HEK293T (cell line): ENCODE measurements around the gene RYR3.

ENCODE experiments used
- CTCF ChIA-PET: fragments of 350-600 bp; formaldehyde crosslinking; extraction: SDS; loops from one replicate; lab custom pipeline; 2021; ENCODE audit warnings: antibody characterized with exemption, inconsistent platforms; lab: Yijun Ruan, JAX
- POLR2A ChIA-PET: fragments of 350-600 bp; formaldehyde crosslinking; extraction: SDS; loops from one replicate; lab custom pipeline; 2020; ENCODE audit warnings: antibody characterized with exemption, inconsistent platforms; lab: Yijun Ruan, JAX
- DNase-seq: peaks from one replicate; pipeline ENCODE4 v3.0.0; 2012; ENCODE audit warnings: mixed read lengths; ENCODE audit errors: extremely low spot score
- ARNT ChIP-seq: fragments of 450-650 bp; IDR thresholded peaks from 2 replicates; pipeline ENCODE4 v1.6.1; 2017; ENCODE audit warnings: mild to moderate bottlenecking
- BHLHE40 ChIP-seq: fragments of 450-650 bp; IDR thresholded peaks from 2 replicates; pipeline ENCODE4 v1.6.1; 2016; ENCODE audit warnings: mild to moderate bottlenecking, moderate library complexity, borderline replicate concordance
- CTBP1 ChIP-seq: fragments of 450-650 bp; IDR thresholded peaks from 2 replicates; pipeline ENCODE4 v1.6.1; 2016; ENCODE audit warnings: borderline replicate concordance
- ELF4 ChIP-seq: fragments of 450-650 bp; IDR thresholded peaks from 2 replicates; pipeline ENCODE4 v1.6.1; 2017; ENCODE audit warnings: antibody characterized with exemption
- FOXA1 ChIP-seq: fragments of 450-650 bp; IDR thresholded peaks from 2 replicates; pipeline ENCODE4 v1.6.1; 2016; ENCODE audit warnings: mild to moderate bottlenecking
- FOXK2 ChIP-seq: fragments of 450-650 bp; IDR thresholded peaks from 2 replicates; pipeline ENCODE4 v1.6.1; 2016; ENCODE audit warnings: mild to moderate bottlenecking
- FOXM1 ChIP-seq: fragments of 450-650 bp; IDR thresholded peaks from 2 replicates; pipeline ENCODE4 v1.6.1; 2017; ENCODE audit warnings: mild to moderate bottlenecking, borderline replicate concordance
- HDGF ChIP-seq: fragments of 450-650 bp; IDR thresholded peaks from 2 replicates; pipeline ENCODE4 v1.6.1; 2017; ENCODE audit warnings: antibody characterized with exemption, borderline replicate concordance
- L3MBTL2 ChIP-seq: fragments of 450-650 bp; conservative IDR thresholded peaks from 2 replicates; pipeline ENCODE4 v1.6.1; 2016; ENCODE audit warnings: mild to moderate bottlenecking
- LEF1 ChIP-seq: fragments of 450-650 bp; IDR thresholded peaks from 2 replicates; pipeline ENCODE4 v1.6.1; 2017; ENCODE audit warnings: mild to moderate bottlenecking, borderline replicate concordance
- NFRKB ChIP-seq: fragments of 450-650 bp; IDR thresholded peaks from 2 replicates; pipeline ENCODE4 v1.6.1; 2016; ENCODE audit warnings: mild to moderate bottlenecking, moderate library complexity
- SP1 ChIP-seq: fragments of 450-650 bp; IDR thresholded peaks from 2 replicates; pipeline ENCODE4 v1.6.1; 2017
- SUZ12 ChIP-seq: fragments of 450-650 bp; IDR thresholded peaks from 2 replicates; pipeline ENCODE4 v1.6.1; 2016; ENCODE audit warnings: mild to moderate bottlenecking
- TARDBP ChIP-seq: fragments of 450-650 bp; IDR thresholded peaks from 2 replicates; pipeline ENCODE4 v1.6.1; 2016
- ZNF384 ChIP-seq: fragments of 450-650 bp; IDR thresholded peaks from 2 replicates; pipeline ENCODE4 v1.6.1; 2016
- TF ChIP-seq, protein P1 (sequence below): fragments of 450-650 bp; IDR thresholded peaks from 2 replicates; pipeline ENCODE4 v1.6.1; 2016

Gene RYR3

DNA sequence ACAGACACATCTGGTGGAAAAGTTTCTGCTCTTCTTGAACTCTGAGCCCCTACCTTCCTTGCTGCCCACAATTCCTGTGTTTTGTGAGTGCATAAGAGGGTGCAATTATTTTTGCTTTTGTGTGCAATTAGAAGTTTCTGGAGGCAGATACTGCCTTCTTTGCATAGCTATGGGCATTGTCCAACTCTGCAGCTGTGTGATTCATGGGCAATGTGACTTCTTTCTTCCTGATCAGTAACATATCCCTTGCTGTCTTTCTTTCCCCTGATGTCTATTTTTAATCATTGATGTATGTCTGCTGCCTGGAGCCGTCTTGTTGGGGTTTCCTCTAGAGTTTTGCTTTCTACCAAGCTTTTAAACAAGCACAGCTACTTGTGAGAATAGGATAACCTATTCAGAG lies 336.0 kb downstream of the RYR3 start:
- POLR2A ChIA-PET: no interaction called here
- DNase-seq: no peak
- TF ChIP-seq NFRKB (no peak), HDGF (no peak), FOXK2 (no peak), FOXM1 (no peak), ARNT (no peak), SP1 (no peak), SUZ12 (no peak), ELF4 (no peak), FOXA1 (no peak), CTBP1 (no peak), L3MBTL2 (no peak), TARDBP (no peak), BHLHE40 (no peak), ZNF384 (no peak), LEF1 (no peak)
- TF ChIP-seq, protein P1, sequence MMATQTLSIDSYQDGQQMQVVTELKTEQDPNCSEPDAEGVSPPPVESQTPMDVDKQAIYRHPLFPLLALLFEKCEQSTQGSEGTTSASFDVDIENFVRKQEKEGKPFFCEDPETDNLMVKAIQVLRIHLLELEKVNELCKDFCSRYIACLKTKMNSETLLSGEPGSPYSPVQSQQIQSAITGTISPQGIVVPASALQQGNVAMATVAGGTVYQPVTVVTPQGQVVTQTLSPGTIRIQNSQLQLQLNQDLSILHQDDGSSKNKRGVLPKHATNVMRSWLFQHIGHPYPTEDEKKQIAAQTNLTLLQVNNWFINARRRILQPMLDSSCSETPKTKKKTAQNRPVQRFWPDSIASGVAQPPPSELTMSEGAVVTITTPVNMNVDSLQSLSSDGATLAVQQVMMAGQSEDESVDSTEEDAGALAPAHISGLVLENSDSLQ: no peak
- CTCF ChIA-PET: no interaction called here

DNA sequence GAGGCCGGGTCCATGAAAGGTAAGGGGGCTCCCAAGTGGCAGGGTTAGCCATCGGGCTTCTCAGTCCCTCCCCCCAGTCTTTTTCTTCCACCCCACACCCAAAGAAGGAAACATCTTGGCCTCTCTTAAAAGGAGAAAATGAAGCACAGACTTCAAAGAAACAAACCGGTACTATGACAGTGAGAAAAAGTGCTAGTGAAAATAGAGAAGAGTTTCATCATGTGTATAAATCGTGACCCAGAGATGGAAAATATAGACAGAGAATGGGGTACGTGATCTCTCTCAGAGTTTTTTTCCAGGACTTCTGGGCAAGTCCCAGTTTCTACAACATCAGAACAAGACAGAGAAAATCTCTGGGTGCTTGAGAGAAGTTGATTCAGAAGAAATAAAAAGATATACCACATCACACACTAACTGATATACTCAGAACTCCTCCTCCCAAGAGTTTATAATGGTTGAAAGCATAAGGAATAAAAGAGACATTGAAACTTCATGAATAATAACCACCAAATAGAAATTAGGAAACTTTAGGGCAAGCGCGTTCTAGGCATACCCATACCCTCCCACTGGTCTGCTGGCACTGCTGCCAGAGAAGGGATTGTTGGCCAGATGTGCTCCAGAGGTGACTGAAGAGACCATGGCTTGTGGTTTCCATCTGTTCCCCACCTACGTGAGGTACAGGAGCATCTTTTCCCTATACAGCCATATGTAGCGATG lies 338.6 kb downstream of the RYR3 start:
- POLR2A ChIA-PET: no interaction called here
- TF ChIP-seq, protein P1: no peak

DNA sequence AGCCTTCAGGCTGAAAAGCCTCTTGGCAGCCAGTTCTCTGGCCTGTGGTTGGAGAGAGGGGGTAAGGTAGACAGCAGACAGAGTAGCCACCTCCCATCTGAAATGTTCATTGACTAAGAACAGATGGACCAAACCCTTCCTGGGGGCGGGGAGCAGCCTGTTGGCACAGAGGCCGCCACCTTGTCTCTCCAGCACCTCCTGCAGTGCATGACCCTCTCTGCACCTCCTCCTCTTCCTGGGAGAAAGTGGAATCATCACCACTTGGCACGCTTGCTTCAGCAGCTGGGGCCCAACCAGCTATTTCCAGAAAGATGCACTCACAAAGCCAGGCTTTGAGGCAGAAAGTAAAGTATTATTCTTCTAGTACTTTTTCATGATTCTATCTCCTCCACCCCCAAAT lies 344.1 kb downstream of the RYR3 start:
- CTCF ChIA-PET: no interaction called here
- no peak for DNase-seq
- POLR2A ChIA-PET: no interaction called here
- TF ChIP-seq FOXM1 (no peak), CTBP1 (no peak), SUZ12 (no peak), ZNF384 (no peak), FOXA1 (no peak), SP1 (no peak), L3MBTL2 (no peak), ELF4 (no peak), ARNT (no peak), TARDBP (no peak), BHLHE40 (no peak), LEF1 (no peak)
- TF ChIP-seq, protein P1: no peak

More for the DNA sequence above, 338.6 kb downstream of the RYR3 start:
- DNase-seq: no peak
- CTCF ChIA-PET: no interaction called here

DNA sequence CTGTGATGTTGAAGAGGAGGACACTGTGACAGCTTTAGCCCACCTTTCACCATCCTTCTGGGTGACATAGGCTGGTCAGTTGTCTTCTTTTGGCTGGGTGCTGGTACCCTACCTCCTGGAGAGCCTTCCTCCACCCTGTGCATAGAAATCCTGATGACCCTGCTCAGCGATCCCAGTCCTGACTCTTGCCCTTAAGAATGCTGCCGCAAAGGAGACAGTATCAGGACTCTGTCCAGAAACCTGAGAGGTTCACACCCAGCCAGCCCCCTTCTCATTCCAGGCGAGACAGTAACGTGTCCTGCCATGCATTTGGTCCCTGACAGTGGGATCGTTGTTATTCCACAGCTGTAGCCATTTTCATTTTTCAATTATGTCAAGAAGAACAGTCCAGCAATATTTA lies 344.7 kb downstream of the RYR3 start:
- no peak for TF ChIP-seq HDGF
- no peak for TF ChIP-seq FOXM1
- no peak for TF ChIP-seq L3MBTL2
- no peak for TF ChIP-seq ARNT
- TF ChIP-seq, protein P1: no peak
- TF ChIP-seq ZNF384: no peak
- no peak for TF ChIP-seq ELF4
- TF ChIP-seq FOXA1: no peak
- no peak for TF ChIP-seq FOXK2
- TF ChIP-seq SUZ12: no peak

DNA sequence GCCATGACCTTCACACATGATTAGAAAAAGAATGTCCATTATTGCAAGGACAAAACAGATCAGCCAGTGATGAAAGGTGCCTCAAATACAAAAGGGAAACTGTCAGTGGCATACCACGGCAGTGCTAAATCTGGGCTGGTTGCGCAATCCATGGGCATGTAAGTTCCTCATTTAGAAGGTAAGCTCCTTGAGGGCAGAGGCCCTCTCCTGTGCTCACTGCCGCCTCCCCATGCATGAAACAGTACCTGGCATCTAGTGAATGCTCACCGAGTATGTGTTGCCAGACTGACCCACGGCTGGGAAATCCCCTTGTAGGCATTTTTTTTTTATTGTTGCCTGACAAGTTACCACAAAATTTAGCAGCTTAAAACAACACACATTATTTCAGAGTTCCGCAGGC lies 345.4 kb downstream of the RYR3 start:
- TF ChIP-seq NFRKB (no peak), FOXA1 (no peak), ARNT (no peak), ZNF384 (no peak), TARDBP (no peak), CTBP1 (no peak), SP1 (no peak), FOXM1 (no peak)
- ChIA-PET CTCF (no interaction called here), POLR2A (no interaction called here)
- no peak for DNase-seq

More for the DNA sequence above, 344.7 kb downstream of the RYR3 start:
- POLR2A ChIA-PET: no interaction called here
- DNase-seq: no peak
- CTCF ChIA-PET: no interaction called here

DNA sequence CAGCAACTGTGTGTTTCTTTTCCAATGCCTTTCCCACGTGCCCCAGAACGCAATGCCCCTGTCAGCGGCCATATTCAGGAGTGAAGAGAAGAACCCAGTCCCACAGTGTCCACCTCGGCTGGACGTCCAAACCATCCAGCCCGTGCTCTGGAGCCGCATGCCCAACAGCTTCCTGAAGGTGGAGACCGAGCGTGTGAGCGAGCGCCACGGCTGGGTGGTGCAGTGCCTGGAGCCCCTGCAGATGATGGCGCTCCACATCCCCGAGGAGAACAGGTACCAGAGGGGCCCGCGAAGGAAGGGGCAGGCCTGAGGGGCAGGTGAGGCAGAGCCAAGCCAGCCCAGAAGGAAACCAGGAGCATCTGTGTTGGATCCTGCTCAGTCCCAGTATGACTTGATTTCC lies 349.4 kb downstream of the RYR3 start:
- DNase-seq: no peak
- CTCF ChIA-PET: no interaction called here
- POLR2A ChIA-PET: no interaction called here
- TF ChIP-seq BHLHE40 (no peak), FOXK2 (no peak), SP1 (no peak)

DNA sequence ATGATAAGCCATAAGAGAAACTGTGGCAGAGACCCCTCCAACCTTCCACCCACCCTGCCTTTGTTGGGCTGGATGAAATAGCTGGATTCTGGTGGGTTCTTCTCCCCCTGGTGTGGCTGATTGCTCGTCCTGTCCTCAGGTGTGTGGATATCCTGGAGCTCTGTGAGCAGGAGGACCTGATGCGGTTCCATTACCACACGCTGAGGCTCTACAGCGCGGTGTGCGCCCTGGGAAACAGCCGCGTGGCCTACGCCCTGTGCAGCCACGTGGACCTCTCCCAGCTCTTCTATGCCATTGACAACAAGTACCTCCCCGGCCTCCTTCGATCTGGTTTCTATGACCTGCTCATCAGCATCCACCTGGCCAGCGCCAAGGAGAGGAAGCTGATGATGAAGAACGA lies 351.2 kb downstream of the RYR3 start:
- ChIA-PET CTCF (no interaction called here), POLR2A (no interaction called here)
- TF ChIP-seq FOXA1: no peak
- no peak for TF ChIP-seq SUZ12
- TF ChIP-seq, protein P1: no peak
- no peak for TF ChIP-seq ELF4
- no peak for TF ChIP-seq HDGF
- TF ChIP-seq ZNF384: no peak
- no peak for TF ChIP-seq FOXM1
- no peak for TF ChIP-seq LEF1
- TF ChIP-seq ARNT: no peak
- TF ChIP-seq SP1: no peak
- no peak for TF ChIP-seq L3MBTL2
- TF ChIP-seq BHLHE40: no peak
- TF ChIP-seq NFRKB: no peak
- no peak for TF ChIP-seq CTBP1
- no peak for TF ChIP-seq FOXK2
- no peak for DNase-seq
